Measurements from ENCODE around the gene TSHZ2. TPM values are rescaled to one million over a fixed set of nuclear protein-coding genes. Genes with fewer than 3 reads are reported as not detected.

The TSHZ2 gene
- total RNA-seq, 1 experiment from 2014 or later = 0.07 TPM

- H3K23ac ChIP-seq (ENCODE audit: insufficient read length, low read depth, low read length) = no peak overlapping the region
- no peak overlapping the region for H2BK20ac ChIP-seq (ENCODE audit: low read depth, low read length, poor library complexity, severe bottlenecking)
- H2BK15ac ChIP-seq (ENCODE audit: low read depth, low read length) = no peak overlapping the region
- H4K5ac ChIP-seq (ENCODE audit: insufficient read length, low read depth, low read length) = no peak overlapping the region
- H2AFZ ChIP-seq (ENCODE audit: low read length) = no peak overlapping the region
- no peak overlapping the region for H2AK5ac ChIP-seq (ENCODE audit: insufficient read length, low read length)
- WGBS (ENCODE audit: extremely low coverage, insufficient read length, low lambda C conversion rate) = no CpG with 5 or more reads among the region's 18 CpGs
- TF ChIP-seq, protein P1, sequence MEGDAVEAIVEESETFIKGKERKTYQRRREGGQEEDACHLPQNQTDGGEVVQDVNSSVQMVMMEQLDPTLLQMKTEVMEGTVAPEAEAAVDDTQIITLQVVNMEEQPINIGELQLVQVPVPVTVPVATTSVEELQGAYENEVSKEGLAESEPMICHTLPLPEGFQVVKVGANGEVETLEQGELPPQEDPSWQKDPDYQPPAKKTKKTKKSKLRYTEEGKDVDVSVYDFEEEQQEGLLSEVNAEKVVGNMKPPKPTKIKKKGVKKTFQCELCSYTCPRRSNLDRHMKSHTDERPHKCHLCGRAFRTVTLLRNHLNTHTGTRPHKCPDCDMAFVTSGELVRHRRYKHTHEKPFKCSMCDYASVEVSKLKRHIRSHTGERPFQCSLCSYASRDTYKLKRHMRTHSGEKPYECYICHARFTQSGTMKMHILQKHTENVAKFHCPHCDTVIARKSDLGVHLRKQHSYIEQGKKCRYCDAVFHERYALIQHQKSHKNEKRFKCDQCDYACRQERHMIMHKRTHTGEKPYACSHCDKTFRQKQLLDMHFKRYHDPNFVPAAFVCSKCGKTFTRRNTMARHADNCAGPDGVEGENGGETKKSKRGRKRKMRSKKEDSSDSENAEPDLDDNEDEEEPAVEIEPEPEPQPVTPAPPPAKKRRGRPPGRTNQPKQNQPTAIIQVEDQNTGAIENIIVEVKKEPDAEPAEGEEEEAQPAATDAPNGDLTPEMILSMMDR (conservative IDR thresholded peaks at IDR 0.05) = no peak
- H3K18ac ChIP-seq (ENCODE audit: insufficient read length, low read depth, low read length) = no peak overlapping the region
- no peaks in the 10 kb centered on the region for H4K20me1 ChIP-seq (ENCODE audit: control insufficient read depth, insufficient read depth, insufficient read length)
- H3K9me3 Mint-ChIP-seq = peaks cover 2 to 13% of the 10 kb centered on the region in 2 experiments
- H3K4me1 Mint-ChIP-seq = peaks cover 0 to 4% of the 10 kb centered on the region in 2 experiments; a peak in 1 of 4 replicates
- no peak overlapping the region for H4K91ac ChIP-seq (ENCODE audit: insufficient read length, low read depth, low read length)
- no peak overlapping the region for H3K27ac Mint-ChIP-seq
- H3K4me1 ChIP-seq (ENCODE audit: insufficient read depth, low read length) = no peaks in the 10 kb centered on the region
- no peak overlapping the region for H3K4me3 Mint-ChIP-seq
- no peak for DNase-seq
- no peaks in the 10 kb centered on the region for H3K79me1 ChIP-seq (ENCODE audit: insufficient read depth, low read depth, low read length, poor library complexity, severe bottlenecking)
- no peak overlapping the region for H3K27ac ChIP-seq (ENCODE audit: insufficient read length, low read depth, low read length)
- no peaks in the 10 kb centered on the region for H3K9me3 ChIP-seq (ENCODE audit: control insufficient read depth, low read depth, low read length)
- no peak overlapping the region for H3K4ac ChIP-seq (ENCODE audit: low read depth, low read length)
- H2BK120ac ChIP-seq (ENCODE audit: low read depth, low read length, poor library complexity, severe bottlenecking) = no peak overlapping the region
- peaks cover 2% of the 10 kb centered on the region for H3K27me3 Mint-ChIP-seq (ENCODE audit: low read depth)
- no peak overlapping the region for H3T11ph ChIP-seq (ENCODE audit: low read length)
- H2BK5ac ChIP-seq (ENCODE audit: insufficient read length, low read length) = no peak overlapping the region
- no peak overlapping the region for H2BK12ac ChIP-seq (ENCODE audit: insufficient read length, low read depth, low read length)
- no peaks in the 10 kb centered on the region for H3K79me2 ChIP-seq (ENCODE audit: insufficient read depth, low read length)
- H3K14ac ChIP-seq (ENCODE audit: insufficient read depth, low read length) = no peak overlapping the region
- peaks cover 3 to 17% (median 7%) of the 10 kb centered on the region in 3 experiments; a peak in 6 of 7 replicates for H3K36me3 Mint-ChIP-seq (ENCODE audit: insufficient read depth in 1 of 3, low read depth in 3 of 3)
- no peak overlapping the region for H3K4me2 ChIP-seq (ENCODE audit: insufficient read depth, insufficient read length, low read length)
- no peaks in the 10 kb centered on the region for H3K23me2 ChIP-seq (ENCODE audit: insufficient read length, low read depth, low read length, poor library complexity, severe bottlenecking)
- no peaks in the 10 kb centered on the region for H3K27me3 ChIP-seq (ENCODE audit: insufficient read depth, low read length)
- no peak overlapping the region for H4K8ac ChIP-seq (replicated peaks; ENCODE audit: insufficient read length, low read depth, low read length)
- H3K56ac ChIP-seq (ENCODE audit: insufficient read length, low read depth, low read length) = no peak overlapping the region
- H3K9ac ChIP-seq (ENCODE audit: extremely low read depth, insufficient read length, low read length) = no peak overlapping the region
Measured at GRCh38 chr20:53253668-53254067, 281.5 kb downstream of the TSHZ2 start.

Measured in H9 (cell line).